Measurements from ENCODE around the gene SGK2. TPM values are rescaled to one million over a fixed set of nuclear protein-coding genes. Genes with fewer than 3 reads are reported as not detected.

Gene SGK2
- total RNA-seq, 1 donor from 2014 or later, result 0.41 TPM

DNA sequence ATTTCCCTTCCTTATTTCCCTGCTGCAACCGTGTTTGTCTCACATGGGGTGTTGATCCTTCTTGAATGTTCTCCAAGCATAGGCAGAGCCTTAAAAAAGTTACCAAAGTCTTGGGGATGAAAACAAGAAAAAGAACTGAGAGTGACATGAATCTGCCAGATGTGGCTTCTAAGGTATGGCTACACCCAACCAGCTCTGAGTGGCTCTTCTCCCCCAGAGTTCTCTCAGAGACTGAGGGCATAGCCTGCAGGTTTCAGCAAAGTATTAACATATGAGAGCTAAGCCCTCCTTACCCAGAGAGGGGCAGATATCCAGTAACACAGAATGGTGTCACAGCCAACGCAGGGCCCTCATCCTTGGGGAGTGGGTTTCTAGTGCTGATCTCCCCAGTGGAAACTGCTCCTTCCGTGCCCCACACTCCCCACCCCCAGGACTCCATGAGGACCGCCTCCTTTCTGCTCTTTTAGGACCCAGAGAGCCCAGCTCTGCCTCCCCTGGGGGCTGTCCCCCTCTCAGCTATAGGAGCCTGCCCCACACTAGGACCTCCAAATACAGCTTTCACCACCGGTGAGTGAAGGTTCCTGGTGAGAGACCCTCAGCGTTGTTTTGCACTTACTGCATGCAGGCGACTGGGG, 23.3 kb upstream of the SGK2 start:
- FAIRE-seq, result no peak

DNA sequence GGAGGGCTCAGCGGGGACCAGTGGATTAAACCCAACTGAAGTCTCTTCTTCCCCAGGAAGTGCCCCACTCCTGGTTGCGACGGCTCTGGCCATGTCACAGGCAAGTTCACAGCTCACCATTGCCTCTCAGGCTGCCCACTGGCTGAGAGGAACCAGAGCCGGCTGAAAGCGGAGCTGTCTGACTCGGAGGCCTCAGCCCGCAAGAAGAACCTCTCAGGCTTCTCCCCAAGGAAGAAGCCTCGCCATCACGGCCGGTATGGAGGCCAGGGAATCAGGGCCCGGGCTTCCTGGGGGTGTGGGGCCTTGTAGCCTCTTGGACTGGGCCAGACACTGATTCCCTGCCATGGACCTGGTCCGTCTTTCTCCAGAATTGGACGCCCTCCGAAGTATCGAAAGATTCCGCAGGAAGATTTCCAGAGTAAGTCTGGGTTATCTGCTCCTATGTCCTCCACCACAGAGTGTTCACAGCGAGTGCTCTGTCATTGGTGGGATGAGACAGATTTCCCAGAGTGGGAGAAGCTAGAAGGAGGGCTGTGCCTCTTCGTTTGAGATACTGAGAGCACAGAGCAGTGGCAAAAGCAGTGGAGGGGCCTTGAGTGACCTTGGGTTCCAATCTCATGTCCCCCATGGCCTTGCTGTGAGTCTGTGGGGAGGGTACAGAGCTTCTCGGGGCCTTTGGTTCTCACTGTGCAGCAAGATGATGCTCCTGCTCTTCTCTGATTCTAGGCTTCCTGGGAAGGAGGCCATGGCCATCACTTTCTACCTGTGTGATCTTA, 22.6 kb upstream of the SGK2 start:
- DNase-seq (ENCODE audit: low spot score in 2 of 2), result no peak
- no peak for FAIRE-seq

More for the DNA sequence above, 23.3 kb upstream of the SGK2 start:
- DNase-seq (ENCODE audit: low spot score in 2 of 2), result no peak

DNA sequence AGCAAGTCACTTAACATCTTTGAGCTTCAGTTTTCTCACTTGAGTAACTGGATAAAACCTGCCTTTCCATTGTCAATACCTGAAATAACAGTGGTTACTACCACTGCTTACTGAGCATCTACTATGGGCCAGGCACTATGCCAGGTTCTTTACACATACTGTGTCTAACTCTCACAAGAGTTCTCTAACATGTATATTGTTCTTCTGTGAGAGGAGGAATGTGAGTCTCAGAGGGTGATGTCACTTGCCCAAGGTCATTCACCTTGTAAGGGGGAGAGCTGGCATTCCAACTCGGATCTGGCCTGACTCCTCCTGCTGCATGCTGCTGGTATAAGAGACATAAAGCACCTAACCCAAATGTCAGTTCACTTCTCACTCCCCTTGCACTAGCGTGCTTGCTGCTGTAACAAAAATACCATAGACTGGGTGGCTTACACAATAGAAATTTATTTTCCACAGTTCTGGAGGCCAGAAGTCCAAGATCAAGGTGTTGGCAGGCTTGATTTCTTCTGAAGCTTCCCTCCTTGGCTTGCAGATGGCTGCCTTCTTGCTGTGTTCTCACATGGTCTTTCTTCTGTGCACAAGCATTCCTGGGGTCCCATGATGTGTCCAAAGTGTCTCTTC, 21.9 kb upstream of the SGK2 start:
- DNase-seq (ENCODE audit: low spot score in 2 of 2), result no peak
- no peak for FAIRE-seq

DNA sequence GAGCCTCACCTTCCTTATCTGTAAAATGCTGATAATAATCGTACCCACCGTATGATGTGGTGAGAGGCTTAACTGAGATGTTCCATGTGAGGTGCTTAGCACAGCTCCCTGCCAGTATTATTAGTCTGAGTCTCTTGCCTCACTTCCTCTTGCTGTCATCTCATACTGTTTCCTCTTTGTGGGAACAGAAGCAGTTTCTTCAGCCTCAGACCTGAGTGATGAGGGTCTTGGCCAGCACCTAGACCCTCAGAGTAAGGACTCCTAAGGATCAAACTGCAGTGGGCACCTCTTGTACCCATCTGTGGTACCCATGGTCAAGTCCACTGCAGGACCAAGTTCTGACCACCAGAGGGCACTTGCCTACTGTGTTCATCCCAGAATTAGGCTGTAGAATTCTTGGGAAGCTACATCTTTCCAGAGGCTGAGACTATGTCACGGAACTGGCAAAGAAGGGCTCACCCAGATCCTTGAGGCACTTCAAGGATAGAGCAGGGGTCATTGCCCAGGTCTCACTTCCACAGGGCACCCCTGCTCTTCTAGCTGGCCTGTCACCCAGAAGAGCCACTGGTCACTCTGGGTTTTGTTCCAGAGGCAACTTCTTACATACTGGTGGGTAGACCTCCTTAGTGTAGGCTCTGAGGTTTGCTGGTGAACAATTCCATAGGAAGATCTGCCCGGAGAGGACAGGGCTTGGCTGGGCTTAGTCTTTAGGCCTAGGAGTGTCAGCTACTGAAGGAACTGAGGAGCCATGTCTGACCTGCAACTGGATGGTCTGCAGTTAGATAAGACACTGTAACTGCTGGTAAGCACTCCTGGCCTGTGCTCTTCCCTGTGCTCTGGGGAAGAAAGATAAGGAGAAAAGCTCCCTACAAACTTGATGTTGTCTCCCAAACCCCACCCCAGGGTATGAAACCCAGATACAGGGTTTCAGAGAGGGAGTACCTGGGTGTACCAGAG, 20.6 kb upstream of the SGK2 start:
- DNase-seq (ENCODE audit: low spot score in 2 of 2), result peak; percentile 45 to 69
- FAIRE-seq, result no peak

DNA sequence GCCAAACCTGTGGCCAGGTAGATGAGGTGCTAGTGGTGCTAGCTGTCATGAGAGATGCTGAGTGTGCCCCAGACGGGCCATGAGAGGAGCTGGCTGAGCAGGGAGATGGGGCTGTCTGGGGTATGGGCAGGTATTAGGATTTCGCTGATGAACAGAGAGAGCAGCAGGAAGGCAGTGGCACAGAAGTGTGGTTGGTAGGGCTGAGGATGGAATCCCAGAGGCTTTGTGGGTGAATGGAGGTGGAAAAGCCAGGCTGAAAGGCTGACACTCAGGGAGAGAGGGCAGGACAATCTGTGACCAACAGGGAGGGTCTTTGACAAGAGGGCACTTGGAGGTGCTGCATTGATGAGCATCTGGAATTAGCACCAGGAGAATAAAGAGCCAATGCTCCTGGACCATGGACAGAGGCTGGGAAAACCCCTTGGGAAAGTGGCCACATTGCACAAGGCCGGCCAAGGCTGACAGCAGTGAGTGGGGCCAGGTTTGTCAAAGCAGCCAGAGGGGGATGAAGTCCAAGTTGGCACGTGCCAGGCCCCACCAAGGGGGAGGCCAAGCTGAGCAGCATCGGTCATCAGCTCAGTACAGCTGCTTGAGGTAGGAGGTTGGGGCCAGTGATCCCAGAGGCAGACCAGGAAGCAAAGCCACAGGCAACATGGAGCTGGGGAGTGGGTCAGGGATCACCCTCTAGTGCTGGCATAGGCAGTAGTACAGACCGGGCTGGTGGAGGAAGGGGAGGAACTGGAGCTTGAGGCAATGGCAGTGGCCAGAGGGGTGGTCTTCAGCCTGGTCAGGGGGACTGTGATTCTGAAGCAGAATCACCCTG, 19.7 kb upstream of the SGK2 start:
- FAIRE-seq (no peak), DNase-seq (ENCODE audit: low spot score in 2 of 2) (no peak)

DNA sequence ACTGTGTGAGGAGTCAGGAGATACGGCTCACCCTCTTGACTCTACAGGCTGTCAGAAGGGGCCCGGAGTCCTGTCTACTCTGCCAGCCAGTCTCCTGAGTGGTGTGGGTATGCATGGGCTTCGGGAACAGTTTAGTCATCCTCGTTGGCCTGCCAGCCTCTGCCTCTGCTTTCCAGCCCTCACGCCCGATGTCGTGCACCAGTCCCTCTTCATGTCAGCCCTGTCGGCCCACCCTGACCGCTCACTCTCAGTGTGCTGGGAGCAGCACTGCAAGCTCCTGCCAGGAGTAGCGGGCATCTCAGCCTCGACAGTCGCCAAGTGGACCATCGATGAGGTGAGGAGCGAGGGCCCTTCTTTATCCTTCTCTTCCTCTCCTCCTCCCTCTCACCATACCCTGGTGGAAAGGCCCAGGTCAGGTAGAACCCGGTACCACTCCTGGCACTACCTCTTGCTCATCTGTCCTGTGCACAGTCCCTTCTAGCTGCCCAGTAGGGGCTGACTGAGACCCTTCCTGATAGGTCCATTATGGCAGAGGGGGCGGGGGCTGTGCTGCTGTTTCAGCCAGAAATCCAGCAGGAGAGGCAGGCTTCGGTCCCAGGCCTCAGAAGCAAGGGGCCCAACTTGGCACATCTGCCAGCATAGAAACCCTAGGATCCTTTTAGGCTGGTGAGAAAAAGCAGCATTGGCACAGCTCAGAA, 18.7 kb upstream of the SGK2 start:
- FAIRE-seq (no peak), DNase-seq (ENCODE audit: low spot score in 2 of 2) (no peak)

DNA sequence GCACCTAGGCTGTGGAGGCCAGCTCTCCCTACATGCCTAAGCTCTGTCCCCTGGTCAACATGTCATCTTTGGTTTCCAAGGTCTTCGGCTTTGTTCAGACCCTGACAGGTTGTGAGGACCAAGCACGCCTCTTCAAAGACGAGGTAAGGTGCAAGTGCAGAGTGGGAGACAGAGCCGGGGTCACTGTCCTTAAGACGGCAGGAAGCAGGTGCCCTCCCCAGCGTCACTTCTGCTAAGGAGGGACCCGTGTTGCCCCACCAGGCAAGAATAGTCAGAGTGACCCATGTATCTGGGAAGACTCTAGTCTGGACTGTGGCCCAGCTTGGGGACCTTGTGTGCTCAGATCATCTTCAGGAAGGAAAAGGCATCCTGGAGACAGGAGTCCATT, 18.2 kb upstream of the SGK2 start:
- FAIRE-seq, result no peak
- DNase-seq (ENCODE audit: low spot score in 2 of 2), result no peak

DNA sequence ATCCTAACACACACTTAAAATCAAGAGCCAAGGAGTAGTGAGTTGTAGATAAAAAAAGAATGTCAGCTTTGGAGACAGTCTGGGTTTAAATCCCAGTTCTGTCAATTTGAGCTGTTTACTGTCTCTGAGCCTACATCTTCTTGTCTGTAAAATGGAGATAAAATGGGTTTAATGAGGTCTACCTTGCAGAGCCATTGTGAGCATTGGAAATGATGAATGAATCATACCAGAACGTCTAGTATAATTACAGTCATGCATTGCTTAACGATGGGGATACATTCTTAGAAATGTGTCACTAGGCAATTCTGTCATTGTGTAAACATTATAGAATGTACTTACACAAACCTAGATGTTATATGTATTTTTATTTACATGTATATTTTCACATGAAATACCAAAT, 17.6 kb upstream of the SGK2 start:
- FAIRE-seq, result no peak
- no peak for DNase-seq (ENCODE audit: low spot score in 2 of 2)

DNA sequence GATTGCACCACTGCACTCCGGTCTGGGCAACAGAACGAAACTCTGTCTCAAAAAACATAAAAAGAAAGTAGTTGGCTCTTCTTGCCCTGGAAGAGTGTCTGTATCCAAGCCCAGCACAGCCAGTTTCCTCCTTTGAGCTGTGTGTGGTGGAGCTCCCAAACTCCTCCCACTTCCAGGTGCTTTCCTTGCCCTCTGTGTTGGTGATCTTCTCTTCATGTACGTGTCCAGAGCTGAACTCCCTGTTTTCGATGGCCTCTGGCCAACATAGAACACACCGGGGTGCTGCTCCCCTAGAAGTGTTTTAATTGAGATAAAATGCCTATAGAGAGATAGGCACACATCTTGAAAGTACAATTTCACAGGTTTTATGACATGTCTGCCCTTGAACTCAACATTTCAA, 16.7 kb upstream of the SGK2 start:
- DNase-seq (ENCODE audit: low spot score in 2 of 2) (no peak), FAIRE-seq (no peak)

DNA sequence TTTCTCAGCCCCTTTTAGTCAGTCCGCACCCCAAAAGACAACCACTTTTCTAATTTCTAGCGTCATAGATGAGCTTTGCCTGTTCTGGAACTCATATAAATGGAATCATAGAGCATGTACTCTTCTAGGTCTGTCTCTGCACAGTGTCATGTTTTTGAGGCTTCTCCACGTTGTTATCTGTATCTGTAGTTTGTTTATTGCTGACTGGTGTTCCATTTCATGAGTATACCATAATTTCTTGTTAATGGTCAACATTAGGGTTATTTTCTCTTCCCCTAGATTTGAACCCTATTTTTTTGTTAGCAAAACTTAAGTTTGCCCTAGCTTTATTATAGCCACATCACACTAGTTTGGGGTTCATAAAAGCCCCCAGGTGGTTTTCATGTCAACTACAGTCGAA, 16.2 kb upstream of the SGK2 start:
- no peak for FAIRE-seq
- DNase-seq (ENCODE audit: low spot score in 2 of 2), result no peak

DNA sequence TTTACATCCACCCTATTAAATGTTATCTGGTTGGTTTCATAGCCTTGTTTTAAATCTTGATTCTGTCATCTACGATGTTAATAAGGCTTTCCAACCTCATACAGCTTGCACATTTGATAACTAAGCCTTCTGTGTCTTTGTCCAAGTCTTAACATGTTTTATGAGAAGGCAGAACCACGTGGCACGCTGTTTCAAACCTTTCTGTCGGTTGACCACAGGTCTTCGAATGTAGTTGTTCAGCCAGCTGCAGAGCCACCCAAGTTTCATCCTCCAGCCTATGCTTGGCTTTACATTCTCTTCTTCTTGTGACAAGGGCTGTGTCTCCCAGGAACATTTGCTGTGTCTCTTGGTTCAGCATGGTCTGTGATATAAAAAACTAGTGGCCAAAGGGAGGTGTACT, 15.7 kb upstream of the SGK2 start:
- DNase-seq (ENCODE audit: low spot score in 2 of 2), result no peak
- FAIRE-seq, result no peak

DNA sequence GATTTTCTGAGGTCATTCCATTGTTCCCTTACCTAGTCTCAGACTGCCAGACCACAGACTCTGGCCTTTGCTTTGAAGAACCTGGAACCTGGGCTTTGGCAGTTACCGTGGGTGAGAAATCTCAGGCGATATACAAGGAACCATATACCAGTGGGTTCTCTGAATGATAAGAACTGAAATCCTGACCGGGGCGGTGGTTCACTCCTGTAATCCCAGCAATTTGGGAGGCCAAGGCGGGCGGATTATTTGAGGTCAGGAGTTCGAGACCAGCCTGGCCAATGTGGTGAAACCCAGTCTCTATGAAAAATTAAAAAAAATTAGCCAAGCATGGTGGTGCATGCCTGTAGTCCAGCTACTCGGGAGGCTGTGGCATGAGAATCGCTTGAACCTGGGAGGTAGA, 14.3 kb upstream of the SGK2 start:
- FAIRE-seq (no peak), DNase-seq (ENCODE audit: low spot score in 2 of 2) (no peak)

DNA sequence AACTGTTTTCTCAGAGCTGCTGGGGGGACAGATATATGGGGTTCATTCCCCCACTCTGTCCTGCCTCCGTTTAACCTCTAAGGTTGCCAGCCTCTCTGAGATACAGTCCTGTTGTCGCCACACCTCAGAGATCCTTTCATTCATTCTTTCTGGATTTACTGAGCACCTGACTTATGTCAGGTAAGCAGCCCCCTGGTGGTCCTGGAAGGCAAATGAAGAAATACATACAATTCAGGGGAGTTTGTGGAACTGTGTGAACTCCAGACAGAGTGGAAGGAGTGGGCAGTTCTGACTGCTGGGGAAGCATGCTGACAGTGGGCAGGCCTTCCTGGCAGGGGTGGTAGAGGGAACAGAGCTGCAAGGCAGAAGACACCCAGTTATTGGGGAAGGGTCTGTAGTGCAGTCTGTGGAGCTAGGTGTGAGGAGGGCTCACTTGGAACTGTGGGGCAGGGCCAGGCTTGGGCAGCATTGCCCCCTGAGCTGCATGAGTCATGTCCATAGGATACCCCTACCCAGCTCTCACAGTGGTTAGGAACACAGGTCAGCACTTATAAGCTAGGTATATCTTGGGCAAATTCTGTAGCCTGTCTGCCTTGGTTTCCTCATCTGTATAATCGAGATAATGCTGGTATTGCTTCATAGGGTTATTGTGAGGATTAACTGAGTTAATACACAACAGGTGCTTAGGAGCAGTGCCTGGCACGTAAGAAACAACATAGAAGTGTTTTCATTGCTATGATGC, 12.8 kb upstream of the SGK2 start:
- DNase-seq (ENCODE audit: low spot score in 2 of 2), result no peak
- FAIRE-seq, result no peak

DNA sequence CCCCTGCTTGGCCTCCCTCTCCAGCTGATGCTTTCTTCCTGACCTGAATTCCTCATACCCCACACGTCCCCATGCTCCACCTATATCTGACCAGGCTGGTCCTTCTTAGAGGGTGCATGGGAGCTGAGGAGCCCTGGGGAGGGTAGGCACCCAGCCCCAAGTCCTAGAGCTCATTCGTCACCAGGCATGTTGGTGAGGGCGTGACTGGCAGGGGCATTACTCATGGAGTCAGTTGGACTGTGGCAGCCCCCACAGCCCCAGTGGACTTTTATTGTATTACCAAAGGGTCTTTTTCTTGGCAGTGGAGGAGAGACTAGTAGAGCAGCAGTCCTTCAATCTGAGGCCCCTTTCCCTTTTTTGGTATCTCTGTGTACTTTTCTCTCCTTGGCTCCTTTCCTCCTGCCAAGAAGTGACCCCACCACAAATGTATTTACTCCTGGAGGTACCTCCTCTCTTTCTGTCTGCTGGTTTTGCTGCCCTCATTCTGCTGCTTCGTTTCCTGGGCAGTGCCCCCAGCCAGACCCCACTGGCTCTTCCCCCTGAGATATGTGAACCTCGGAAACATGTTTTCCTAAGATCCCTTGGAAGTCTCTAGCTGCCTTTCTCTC, 10.4 kb upstream of the SGK2 start:
- DNase-seq (ENCODE audit: low spot score in 2 of 2), result no peak
- no peak for FAIRE-seq

DNA sequence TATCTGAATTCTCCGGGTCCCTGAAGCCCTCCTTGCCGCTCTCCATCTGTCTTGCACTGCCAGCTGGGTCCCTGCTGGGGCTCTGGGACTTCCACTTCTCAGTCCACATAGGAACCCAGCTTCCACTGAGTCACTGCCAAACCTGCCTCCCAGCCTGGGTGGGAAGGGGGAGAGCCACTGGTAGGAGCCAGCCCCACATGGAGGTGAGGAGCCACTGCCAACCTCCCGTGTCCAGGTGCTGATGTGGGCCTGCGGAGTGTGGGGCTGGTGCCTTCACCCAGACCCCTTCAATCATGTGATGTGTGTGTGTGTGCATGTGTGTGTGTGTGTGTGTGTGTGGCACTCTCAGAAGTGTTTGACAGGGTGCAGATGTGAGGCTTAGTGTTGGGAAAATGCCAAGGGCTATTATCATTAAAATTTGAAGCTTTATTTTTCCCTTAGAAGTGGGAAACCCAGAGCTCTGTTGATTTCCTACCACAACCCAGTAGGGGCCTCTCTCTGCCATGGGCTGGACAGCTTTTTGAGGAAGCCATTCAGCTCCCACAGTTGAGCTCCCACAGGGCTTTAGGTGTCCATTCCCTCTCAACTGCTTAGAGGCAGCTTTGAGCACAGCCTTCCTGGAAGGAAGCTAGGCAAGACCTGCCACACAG, 9.3 kb upstream of the SGK2 start:
- FAIRE-seq, result no peak
- no peak for DNase-seq (ENCODE audit: low spot score in 2 of 2)

DNA sequence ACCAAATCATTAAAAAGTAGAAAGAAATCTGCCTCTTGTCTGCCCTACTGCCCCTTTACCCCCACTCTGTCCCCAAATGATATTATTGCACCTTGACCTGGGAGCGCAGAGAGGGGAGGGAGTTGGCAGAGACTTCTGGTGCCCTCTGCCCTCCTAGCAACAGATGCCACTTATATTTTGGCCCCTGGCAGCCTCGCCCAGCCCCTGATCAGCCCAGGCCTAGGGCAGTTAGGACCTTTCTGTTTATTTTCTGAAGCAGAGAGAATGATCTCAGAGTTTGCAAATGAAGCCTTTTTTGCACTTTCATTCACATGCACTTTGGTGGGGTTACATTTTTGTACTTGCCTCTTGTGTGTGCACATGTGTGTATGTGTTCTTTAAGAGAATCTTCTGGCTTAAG, 8.4 kb upstream of the SGK2 start:
- DNase-seq (ENCODE audit: low spot score in 2 of 2) (no peak), FAIRE-seq (no peak)

DNA sequence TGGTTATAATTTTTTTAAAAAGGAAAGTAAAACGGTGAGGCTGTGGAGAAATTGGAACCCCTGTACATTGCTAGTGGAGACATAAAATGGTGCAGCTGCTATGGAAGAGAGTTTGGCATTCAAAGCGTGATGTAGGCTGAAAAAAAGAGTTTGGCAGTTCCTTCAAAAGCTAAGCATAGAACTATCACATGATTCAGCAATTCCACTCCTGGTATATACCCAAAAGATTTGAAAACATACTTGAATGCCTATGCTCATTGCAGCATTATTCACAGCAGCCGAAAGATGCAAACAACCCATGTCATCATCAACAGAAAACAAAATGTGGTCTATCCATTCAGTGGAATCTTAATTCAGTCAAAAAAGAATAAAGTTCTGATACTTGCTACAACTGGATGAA, 4.5 kb upstream of the SGK2 start:
- DNase-seq (ENCODE audit: low spot score in 2 of 2) (no peak), FAIRE-seq (no peak)
